ENCODE results near the gene CD47. TPM values are rescaled to one million over a fixed set of nuclear protein-coding genes. Genes with fewer than 3 reads are reported as not detected.
A peak's percentile ranks its signal among the peaks of the same experiment; 100 is the strongest.

The CD47 gene
- total RNA-seq, 1 donor from 2014 or later = 34.4 TPM

DNA sequence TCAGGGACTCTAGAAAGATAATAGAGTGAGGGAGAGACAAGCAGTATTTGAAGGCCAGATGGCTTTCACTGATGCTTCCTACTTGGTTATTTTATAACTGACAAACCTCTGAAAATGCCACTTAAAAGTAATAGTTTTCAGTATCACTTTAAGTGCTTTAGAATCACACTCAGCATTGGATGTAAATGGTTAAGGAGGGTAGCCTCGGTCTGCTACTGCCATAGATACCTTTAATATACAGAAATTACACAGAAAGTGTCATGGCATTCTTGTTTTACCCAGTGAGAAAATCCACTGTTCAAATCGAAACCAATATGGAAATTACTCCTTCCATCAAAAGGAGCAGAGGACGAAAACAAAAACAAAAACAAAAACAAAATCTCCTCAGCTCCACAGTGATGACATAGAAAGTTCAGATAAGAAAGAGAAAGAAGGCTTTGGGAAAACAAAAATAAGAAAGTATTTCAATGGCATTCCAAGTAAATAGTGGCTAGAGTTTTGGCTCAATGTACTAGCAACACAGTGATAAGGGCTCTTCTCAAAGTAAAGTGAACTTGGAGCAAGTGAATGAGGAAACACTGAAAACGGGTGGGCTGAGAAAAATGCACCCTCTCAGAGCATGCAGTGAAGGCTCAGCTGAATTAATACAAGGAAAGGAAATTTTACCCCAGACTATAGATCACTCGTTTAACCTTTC is 43.2 kb upstream of the CD47 start:
- Histone ChIP-seq H3K4me2 (ENCODE audit: low read length) (no peak overlapping the region), H3K36me3 (ENCODE audit: insufficient read depth, low read length) (no peaks in the 10 kb centered on the region), H2AFZ (ENCODE audit: low read depth, low read length) (no peak overlapping the region), H3K4me1 (ENCODE audit: insufficient read depth, low read length) (peaks cover 29% of the 10 kb centered on the region), H3K27me3 (ENCODE audit: insufficient read depth, low read length) (no peaks in the 10 kb centered on the region), H3K9me3 (ENCODE audit: insufficient read depth, low read depth, low read length) (no peaks in the 10 kb centered on the region), H4K20me1 (ENCODE audit: insufficient read depth, low read length) (no peaks in the 10 kb centered on the region), H3K9ac (ENCODE audit: low read length) (no peak overlapping the region), H3K79me2 (ENCODE audit: insufficient read depth, low read length) (no peaks in the 10 kb centered on the region), H3K4me3 (ENCODE audit: insufficient read depth, low read depth, low read length) (no peak overlapping the region), H3K27ac (ENCODE audit: low read depth, low read length) (no peak overlapping the region)
- Mint-ChIP-seq H3K36me3 (ENCODE audit: low read depth, unreplicated experiment) (no peaks in the 10 kb centered on the region), H3K9me3 (ENCODE audit: unreplicated experiment) (no peaks in the 10 kb centered on the region), H3K4me3 (ENCODE audit: unreplicated experiment) (no peak overlapping the region), H3K27me3 (ENCODE audit: low read depth, unreplicated experiment) (no peaks in the 10 kb centered on the region), H3K4me1 (ENCODE audit: low read depth, unreplicated experiment) (peaks cover 25% of the 10 kb centered on the region), H3K27ac (ENCODE audit: unreplicated experiment) (no peak overlapping the region)
- FAIRE-seq (no peak), DNase-seq (ENCODE audit: low read depth) (no peak)
- no peak for TF ChIP-seq EZH2 (IDR thresholded peaks at IDR 0.05; ENCODE audit: insufficient read depth, low read length)
- TF ChIP-seq, protein P1, sequence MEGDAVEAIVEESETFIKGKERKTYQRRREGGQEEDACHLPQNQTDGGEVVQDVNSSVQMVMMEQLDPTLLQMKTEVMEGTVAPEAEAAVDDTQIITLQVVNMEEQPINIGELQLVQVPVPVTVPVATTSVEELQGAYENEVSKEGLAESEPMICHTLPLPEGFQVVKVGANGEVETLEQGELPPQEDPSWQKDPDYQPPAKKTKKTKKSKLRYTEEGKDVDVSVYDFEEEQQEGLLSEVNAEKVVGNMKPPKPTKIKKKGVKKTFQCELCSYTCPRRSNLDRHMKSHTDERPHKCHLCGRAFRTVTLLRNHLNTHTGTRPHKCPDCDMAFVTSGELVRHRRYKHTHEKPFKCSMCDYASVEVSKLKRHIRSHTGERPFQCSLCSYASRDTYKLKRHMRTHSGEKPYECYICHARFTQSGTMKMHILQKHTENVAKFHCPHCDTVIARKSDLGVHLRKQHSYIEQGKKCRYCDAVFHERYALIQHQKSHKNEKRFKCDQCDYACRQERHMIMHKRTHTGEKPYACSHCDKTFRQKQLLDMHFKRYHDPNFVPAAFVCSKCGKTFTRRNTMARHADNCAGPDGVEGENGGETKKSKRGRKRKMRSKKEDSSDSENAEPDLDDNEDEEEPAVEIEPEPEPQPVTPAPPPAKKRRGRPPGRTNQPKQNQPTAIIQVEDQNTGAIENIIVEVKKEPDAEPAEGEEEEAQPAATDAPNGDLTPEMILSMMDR (IDR thresholded peaks at IDR 0.05; ENCODE audit: insufficient read depth, low read depth, low read length) = no peak

DNA sequence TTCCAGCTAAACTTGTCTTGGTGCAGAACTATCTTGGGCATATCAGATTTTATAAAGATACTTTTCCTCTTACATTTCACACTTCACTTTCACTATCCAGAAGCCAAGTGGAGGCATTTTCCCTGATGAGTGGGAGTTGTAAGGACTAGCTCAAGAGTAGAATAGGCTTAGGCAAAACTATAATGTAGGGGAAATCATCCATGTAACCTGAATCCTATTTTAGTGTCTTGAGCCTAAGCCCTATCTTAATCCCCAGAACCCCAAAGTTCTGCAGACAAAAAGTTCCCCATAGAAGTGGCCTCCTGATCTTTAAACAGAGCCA is 42.2 kb upstream of the CD47 start:
- Histone ChIP-seq H3K4me2 (ENCODE audit: low read length) (peak overlapping the region; percentile 56), H3K9me3 (ENCODE audit: insufficient read depth, low read depth, low read length) (no peaks in the 10 kb centered on the region), H4K20me1 (ENCODE audit: insufficient read depth, low read length) (no peaks in the 10 kb centered on the region), H3K27ac (ENCODE audit: low read depth, low read length) (no peak overlapping the region), H3K36me3 (ENCODE audit: insufficient read depth, low read length) (no peaks in the 10 kb centered on the region), H3K9ac (ENCODE audit: low read length) (no peak overlapping the region), H2AFZ (ENCODE audit: low read depth, low read length) (no peak overlapping the region), H3K27me3 (ENCODE audit: insufficient read depth, low read length) (no peaks in the 10 kb centered on the region), H3K4me3 (ENCODE audit: insufficient read depth, low read depth, low read length) (no peak overlapping the region), H3K79me2 (ENCODE audit: insufficient read depth, low read length) (no peaks in the 10 kb centered on the region), H3K4me1 (ENCODE audit: insufficient read depth, low read length) (peaks cover 29% of the 10 kb centered on the region)
- DNase-seq (ENCODE audit: low read depth) = no peak
- H3K36me3 Mint-ChIP-seq (ENCODE audit: low read depth, unreplicated experiment) = no peaks in the 10 kb centered on the region
- TF ChIP-seq, protein P1 (IDR thresholded peaks at IDR 0.05; ENCODE audit: insufficient read depth, low read depth, low read length) = no peak
- no peak for TF ChIP-seq EZH2 (IDR thresholded peaks at IDR 0.05; ENCODE audit: insufficient read depth, low read length)
- H3K4me3 Mint-ChIP-seq (ENCODE audit: unreplicated experiment) = no peak overlapping the region
- H3K9me3 Mint-ChIP-seq (ENCODE audit: unreplicated experiment) = no peaks in the 10 kb centered on the region
- no peak for FAIRE-seq
- no peaks in the 10 kb centered on the region for H3K27me3 Mint-ChIP-seq (ENCODE audit: low read depth, unreplicated experiment)
- H3K4me1 Mint-ChIP-seq (ENCODE audit: low read depth, unreplicated experiment) = peaks cover 25% of the 10 kb centered on the region
- no peak overlapping the region for H3K27ac Mint-ChIP-seq (ENCODE audit: unreplicated experiment)

DNA sequence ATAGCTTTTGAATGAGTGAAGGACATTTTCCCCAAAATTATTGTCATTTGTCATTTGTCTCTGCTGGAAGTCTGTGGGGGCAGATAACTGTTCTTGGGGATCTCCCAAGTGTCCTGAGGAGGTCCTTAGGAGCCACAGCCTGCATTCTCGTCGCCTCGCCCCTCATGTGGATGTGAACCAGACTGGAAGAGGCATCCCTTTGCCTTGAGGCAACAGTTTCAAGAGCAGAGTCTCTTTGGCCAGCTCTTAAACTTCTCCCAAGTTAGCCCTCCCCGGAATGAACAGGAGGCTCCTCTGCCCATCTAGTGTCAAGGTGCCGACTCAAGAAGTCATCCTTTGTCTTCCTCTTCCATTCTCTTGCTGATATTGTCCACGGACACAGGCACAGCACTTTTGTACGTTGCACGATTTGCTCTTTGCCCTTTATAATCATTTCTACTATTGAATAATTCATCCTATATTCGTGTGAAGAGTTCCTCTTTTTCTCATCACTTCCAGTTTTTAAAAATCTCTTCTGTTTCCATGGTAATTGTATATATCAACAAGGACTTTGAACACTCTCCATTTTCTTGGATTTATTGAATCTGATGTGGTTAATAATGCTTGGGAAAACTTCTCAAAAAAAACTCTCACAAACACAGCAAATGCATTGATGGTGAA is 40.8 kb upstream of the CD47 start:
- no peak for TF ChIP-seq EZH2 (IDR thresholded peaks at IDR 0.05; ENCODE audit: insufficient read depth, low read length)
- TF ChIP-seq, protein P1 (IDR thresholded peaks at IDR 0.05; ENCODE audit: insufficient read depth, low read depth, low read length) = no peak
- H3K27me3 Mint-ChIP-seq (ENCODE audit: low read depth, unreplicated experiment) = no peaks in the 10 kb centered on the region

More for the DNA sequence above, 40.8 kb upstream of the CD47 start:
- Histone ChIP-seq H3K9me3 (ENCODE audit: insufficient read depth, low read depth, low read length) (no peaks in the 10 kb centered on the region), H3K79me2 (ENCODE audit: insufficient read depth, low read length) (no peaks in the 10 kb centered on the region), H4K20me1 (ENCODE audit: insufficient read depth, low read length) (no peaks in the 10 kb centered on the region), H3K36me3 (ENCODE audit: insufficient read depth, low read length) (no peaks in the 10 kb centered on the region), H3K9ac (ENCODE audit: low read length) (peak overlapping the region; percentile 64), H3K4me3 (ENCODE audit: insufficient read depth, low read depth, low read length) (peak overlapping the region; percentile 18), H3K27ac (ENCODE audit: low read depth, low read length) (peak overlapping the region; percentile 90), H3K4me1 (ENCODE audit: insufficient read depth, low read length) (peaks cover 29% of the 10 kb centered on the region), H3K4me2 (ENCODE audit: low read length) (peak overlapping the region; percentile 71), H3K27me3 (ENCODE audit: insufficient read depth, low read length) (no peaks in the 10 kb centered on the region), H2AFZ (ENCODE audit: low read depth, low read length) (no peak overlapping the region)
- H3K4me1 Mint-ChIP-seq (ENCODE audit: low read depth, unreplicated experiment) = peaks cover 29% of the 10 kb centered on the region
- H3K27ac Mint-ChIP-seq (ENCODE audit: unreplicated experiment) = peak overlapping the region; percentile 13
- DNase-seq (ENCODE audit: low read depth) = no peak
- no peaks in the 10 kb centered on the region for H3K36me3 Mint-ChIP-seq (ENCODE audit: low read depth, unreplicated experiment)
- H3K4me3 Mint-ChIP-seq (ENCODE audit: unreplicated experiment) = no peak overlapping the region
- no peaks in the 10 kb centered on the region for H3K9me3 Mint-ChIP-seq (ENCODE audit: unreplicated experiment)
- no peak for FAIRE-seq

Measured in astrocyte (in vitro differentiated cells and primary cell).